HepG2 (cell line): ENCODE data around the gene PRDM15. TPM values are rescaled to one million over a fixed set of nuclear protein-coding genes. Genes with fewer than 3 reads are reported as not detected.

Source experiments
- BHLHE40 ChIP-seq: IDR thresholded peaks from 2 replicates; pipeline ENCODE4 v1.6.1; 2011; ENCODE audit warnings: low read length, improper control_type of control experiment
- HMG20A ChIP-seq: IDR thresholded peaks from 2 replicates; pipeline ENCODE4 v1.6.1; 2016; ENCODE audit warnings: borderline replicate concordance
- KDM2A ChIP-seq: sonication (generic); formaldehyde crosslinking; IDR thresholded peaks from 2 replicates; pipeline ENCODE4 v1.4.0; 2020; ENCODE audit warnings: low read depth, missing genetic modification reagents, borderline replicate concordance
- MYNN ChIP-seq: sonication (generic); formaldehyde crosslinking; IDR thresholded peaks from 2 replicates; pipeline ENCODE4 v1.4.0; 2020; ENCODE audit warnings: mild to moderate bottlenecking, low read depth, missing genetic modification reagents
- NR3C1 ChIP-seq: sonication (generic); formaldehyde crosslinking; IDR thresholded peaks from 2 replicates; pipeline ENCODE4 v1.4.0; 2020; ENCODE audit warnings: missing genetic modification reagents
- PRPF4 ChIP-seq: fragments of 200-400 bp; formaldehyde crosslinking; IDR thresholded peaks from 2 replicates; pipeline ENCODE4 v1.6.1; 2016; ENCODE audit warnings: low read length, low read depth; ENCODE audit not compliant: poor library complexity, severe bottlenecking
- RELA ChIP-seq: sonication (generic); formaldehyde crosslinking; IDR thresholded peaks from 2 replicates; pipeline ENCODE4 v1.4.0; 2020; ENCODE audit warnings: missing genetic modification reagents
- ZEB1 ChIP-seq: IDR thresholded peaks from 2 replicates; pipeline ENCODE4 v1.6.1; 2012; ENCODE audit warnings: mild to moderate bottlenecking, low read depth, inconsistent platforms; ENCODE audit not compliant: insufficient replicate concordance
- ZNF235 ChIP-seq: sonication (generic); formaldehyde crosslinking; IDR thresholded peaks from 2 replicates; pipeline ENCODE4 v1.8.1; 2023; ENCODE audit warnings: mild to moderate bottlenecking, missing genetic modification reagents, borderline replicate concordance
- ZNF274 ChIP-seq: sonication (generic); formaldehyde crosslinking; IDR thresholded peaks from 2 replicates; pipeline ENCODE4 v1.5.1; 2020; ENCODE audit warnings: mild to moderate bottlenecking, missing genetic modification reagents
- ZNF451 ChIP-seq: sonication (generic); formaldehyde crosslinking; IDR thresholded peaks from 2 replicates; pipeline ENCODE4 v1.5.0; 2020; ENCODE audit warnings: mild to moderate bottlenecking, missing genetic modification reagents
- ZNF468 ChIP-seq: sonication (generic); formaldehyde crosslinking; IDR thresholded peaks from 2 replicates; pipeline ENCODE4 v1.8.0; 2022; ENCODE audit warnings: mild to moderate bottlenecking, moderate library complexity, missing genetic modification reagents
- ZNF496 ChIP-seq: sonication (generic); formaldehyde crosslinking; IDR thresholded peaks from 2 replicates; pipeline ENCODE4 v1.8.1; 2023; ENCODE audit warnings: mild to moderate bottlenecking, moderate library complexity, missing genetic modification reagents; ENCODE audit not compliant: insufficient replicate concordance
- ZNF501 ChIP-seq: sonication (generic); formaldehyde crosslinking; IDR thresholded peaks from 2 replicates; pipeline ENCODE4 v1.5.1; 2020; ENCODE audit warnings: mild to moderate bottlenecking, moderate library complexity, missing genetic modification reagents
- ZNF510 ChIP-seq: sonication (generic); formaldehyde crosslinking; IDR thresholded peaks from 2 replicates; pipeline ENCODE4 v1.4.0; 2020; ENCODE audit warnings: low read depth, mild to moderate bottlenecking, missing genetic modification reagents
- ZNF629 ChIP-seq: sonication (generic); formaldehyde crosslinking; conservative IDR thresholded peaks from 2 replicates; pipeline ENCODE4 v1.5.0; 2020; ENCODE audit warnings: missing genetic modification reagents
- ZNF678 ChIP-seq: sonication (generic); formaldehyde crosslinking; IDR thresholded peaks from 2 replicates; pipeline ENCODE4 v1.4.0; 2020; ENCODE audit warnings: mild to moderate bottlenecking, missing genetic modification reagents
- polyA plus RNA-seq, 8 experiments: library from polyadenylated mRNA; depleted of rRNA in 3 of 8; stranded (reverse) in 7 of 8; unstranded in 1 of 8; fragments of >200 nt; fragmentation: Illumina TruSeq in 4 of 8; extraction: Trizol in 4 of 8; gene quantifications; 2 replicates each; pipeline versions ENCODE4 v1.2.1 to v1.2.3, GENCODE V29; 2011 to 2016; ENCODE audit warnings: low read depth in 4 of 8, missing spikeins in 1 of 8, mixed read lengths in 1 of 8; ENCODE audit not compliant: insufficient read depth in 1 of 8
- total RNA-seq, 5 experiments: library from RNA; depleted of rRNA; stranded (reverse); fragments of >200 nt; fragmentation: Illumina TruSeq; extraction: Trizol; gene quantifications; 2 replicates each; pipeline ENCODE4 v1.2.3, GENCODE V29; 2016; ENCODE audit warnings: low read depth in 1 of 5
- TF ChIP-seq, protein P1 (sequence below): sonication (generic); formaldehyde crosslinking; IDR thresholded peaks from 2 replicates; pipeline ENCODE4 v1.4.0; 2020; ENCODE audit warnings: missing genetic modification reagents
- TF ChIP-seq, protein P2 (sequence below): sonication (generic); formaldehyde crosslinking; IDR thresholded peaks from 2 replicates; pipeline ENCODE4 v1.4.0; 2020; ENCODE audit warnings: mild to moderate bottlenecking, missing genetic modification reagents
- TF ChIP-seq, protein P3 (sequence below): sonication (generic); formaldehyde crosslinking; IDR thresholded peaks from 2 replicates; pipeline ENCODE4 v1.5.0; 2020; ENCODE audit warnings: missing genetic modification reagents

PRDM15 gene
- total and polyA plus RNA-seq, 2 of the 13 experiments (the other 11 are each of a cell fraction or from before 2014, with no cell fraction given) = 4.0 to 6.9 TPM

DNA sequence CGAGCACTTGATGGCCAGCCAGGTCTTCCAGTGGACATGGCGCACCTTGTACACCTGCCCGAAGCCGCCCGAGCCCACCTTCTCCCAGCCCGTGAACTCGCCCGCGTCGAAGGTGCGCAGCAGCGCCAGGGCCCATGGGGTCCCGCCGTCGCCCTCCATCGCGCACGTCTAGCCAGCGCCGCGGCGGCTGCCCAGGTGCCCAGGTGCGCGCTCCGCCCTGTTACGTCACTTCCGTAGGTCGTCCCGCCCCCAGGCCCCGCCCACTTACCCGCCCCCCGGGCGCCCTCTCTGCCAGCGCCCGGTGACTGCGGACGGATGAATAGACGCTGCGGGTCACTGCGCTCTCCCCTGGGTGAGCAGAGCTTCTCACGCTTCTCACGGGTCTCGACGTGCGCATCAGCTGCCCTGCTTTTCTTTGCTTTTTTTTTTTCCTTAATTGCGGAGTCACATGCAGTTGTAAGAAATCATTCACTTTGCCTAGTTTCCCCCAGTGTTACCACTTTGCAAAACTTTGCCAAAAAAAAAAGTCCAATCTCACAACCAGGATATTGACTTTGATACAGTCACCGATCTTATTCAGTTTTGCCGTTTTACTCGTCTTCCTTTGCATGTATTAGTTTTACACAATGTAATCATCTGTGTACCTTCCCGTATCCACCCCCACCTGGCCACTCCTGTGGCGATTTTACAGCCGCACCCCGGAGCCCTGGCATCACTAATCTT, 112.1 kb downstream of the PRDM15 start, which contains the start of gene RIPK4 (continued):
- TF ChIP-seq ZNF501 (CRISPR knock-in tag) (no peak), ZNF451 (no peak), ZNF496 (CRISPR knock-in tag) (no peak), BHLHE40 (peak; percentile 26; the same call in 1 of the 2 replicates), HMG20A (CRISPR knock-in tag) (no peak), RELA (CRISPR knock-in tag) (no peak), ZEB1 (peak; percentile 98), ZNF510 (CRISPR knock-in tag) (no peak), ZNF629 (no peak), ZNF235 (CRISPR knock-in tag) (no peak), ZNF274 (no peak), ZNF468 (CRISPR knock-in tag) (no peak), PRPF4 (no peak), MYNN (CRISPR knock-in tag) (no peak), NR3C1 (no peak), ZNF678 (CRISPR knock-in tag) (no peak), KDM2A (peak; percentile 39; the same call in 1 of the 2 replicates)
- TF ChIP-seq, protein P1, sequence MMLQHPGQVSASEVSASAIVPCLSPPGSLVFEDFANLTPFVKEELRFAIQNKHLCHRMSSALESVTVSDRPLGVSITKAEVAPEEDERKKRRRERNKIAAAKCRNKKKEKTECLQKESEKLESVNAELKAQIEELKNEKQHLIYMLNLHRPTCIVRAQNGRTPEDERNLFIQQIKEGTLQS (CRISPR knock-in tag) = peak; percentile 46; the same call in 1 of the 2 replicates
- TF ChIP-seq, protein P2, sequence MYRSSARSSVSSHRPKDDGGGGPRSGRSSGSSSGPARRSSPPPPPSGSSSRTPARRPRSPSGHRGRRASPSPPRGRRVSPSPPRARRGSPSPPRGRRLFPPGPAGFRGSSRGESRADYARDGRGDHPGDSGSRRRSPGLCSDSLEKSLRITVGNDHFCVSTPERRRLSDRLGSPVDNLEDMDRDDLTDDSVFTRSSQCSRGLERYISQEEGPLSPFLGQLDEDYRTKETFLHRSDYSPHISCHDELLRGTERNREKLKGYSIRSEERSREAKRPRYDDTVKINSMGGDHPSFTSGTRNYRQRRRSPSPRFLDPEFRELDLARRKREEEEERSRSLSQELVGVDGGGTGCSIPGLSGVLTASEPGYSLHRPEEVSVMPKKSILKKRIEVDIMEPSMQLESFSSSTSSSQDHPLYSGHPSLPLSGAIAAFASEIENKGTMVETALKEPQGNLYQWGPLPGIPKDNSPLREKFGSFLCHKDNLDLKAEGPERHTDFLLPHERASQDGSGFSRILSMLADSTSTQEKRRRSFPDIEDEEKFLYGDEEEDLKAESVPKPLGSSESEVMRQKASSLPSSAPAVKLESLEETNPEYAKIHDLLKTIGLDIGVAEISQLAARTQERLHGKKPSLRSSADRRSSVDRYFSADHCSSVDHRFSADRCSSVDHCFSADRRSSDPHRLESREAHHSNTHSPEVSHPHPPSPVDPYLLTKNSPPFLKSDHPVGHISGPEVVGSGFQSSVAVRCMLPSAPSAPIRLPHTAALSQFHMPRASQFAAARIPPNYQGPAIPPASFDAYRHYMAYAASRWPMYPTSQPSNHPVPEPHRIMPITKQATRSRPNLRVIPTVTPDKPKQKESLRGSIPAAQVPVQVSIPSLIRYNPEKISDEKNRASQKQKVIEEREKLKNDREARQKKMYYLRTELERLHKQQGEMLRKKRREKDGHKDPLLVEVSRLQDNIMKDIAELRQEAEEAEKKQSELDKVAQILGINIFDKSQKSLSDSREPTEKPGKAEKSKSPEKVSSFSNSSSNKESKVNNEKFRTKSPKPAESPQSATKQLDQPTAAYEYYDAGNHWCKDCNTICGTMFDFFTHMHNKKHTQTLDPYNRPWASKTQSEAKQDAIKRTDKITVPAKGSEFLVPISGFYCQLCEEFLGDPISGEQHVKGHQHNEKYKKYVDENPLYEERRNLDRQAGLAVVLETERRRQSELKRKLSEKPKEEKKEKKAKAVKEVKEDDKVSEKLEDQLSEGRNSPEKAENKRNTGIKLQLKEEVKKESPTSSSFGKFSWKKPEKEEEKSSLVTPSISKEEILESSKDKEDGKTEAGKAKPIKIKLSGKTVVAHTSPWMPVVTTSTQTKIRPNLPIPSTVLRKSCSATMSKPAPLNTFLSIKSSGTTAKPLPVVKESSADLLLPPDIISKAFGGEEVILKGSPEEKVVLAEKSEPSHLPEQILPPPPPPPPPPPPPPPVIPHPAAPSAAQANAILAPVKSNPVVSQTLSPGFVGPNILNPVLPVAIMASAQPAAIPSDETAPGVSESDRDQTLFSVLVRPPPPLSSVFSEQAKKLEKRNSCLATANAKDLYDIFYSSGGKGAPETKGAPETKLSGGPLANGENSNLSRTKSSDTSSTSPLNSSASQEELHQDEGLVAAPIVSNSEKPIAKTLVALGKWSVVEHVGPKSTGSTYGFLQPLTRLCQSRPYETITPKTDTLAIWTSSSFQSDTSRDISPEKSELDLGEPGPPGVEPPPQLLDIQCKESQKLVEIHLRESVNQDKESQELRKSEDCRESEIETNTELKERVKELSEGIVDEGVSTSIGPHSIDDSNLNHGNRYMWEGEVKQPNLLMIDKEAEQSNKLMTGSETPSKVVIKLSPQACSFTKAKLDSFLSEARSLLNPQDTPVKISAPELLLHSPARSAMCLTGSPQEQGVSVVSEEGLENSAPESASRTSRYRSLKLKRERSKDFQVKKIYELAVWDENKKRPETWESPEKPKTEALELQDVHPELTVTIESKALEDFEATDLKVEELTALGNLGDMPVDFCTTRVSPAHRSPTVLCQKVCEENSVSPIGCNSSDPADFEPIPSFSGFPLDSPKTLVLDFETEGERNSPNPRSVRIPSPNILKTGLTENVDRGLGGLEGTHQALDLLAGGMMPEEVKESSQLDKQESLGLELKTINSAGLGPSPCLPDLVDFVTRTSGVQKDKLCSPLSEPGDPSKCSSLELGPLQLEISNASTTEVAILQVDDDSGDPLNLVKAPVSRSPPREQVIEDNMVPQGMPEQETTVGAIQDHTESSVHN (CRISPR knock-in tag) = no peak
- TF ChIP-seq, protein P3, sequence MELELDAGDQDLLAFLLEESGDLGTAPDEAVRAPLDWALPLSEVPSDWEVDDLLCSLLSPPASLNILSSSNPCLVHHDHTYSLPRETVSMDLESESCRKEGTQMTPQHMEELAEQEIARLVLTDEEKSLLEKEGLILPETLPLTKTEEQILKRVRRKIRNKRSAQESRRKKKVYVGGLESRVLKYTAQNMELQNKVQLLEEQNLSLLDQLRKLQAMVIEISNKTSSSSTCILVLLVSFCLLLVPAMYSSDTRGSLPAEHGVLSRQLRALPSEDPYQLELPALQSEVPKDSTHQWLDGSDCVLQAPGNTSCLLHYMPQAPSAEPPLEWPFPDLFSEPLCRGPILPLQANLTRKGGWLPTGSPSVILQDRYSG = no peak
